NK-92 treated with Interleukin-12 subunit alpha and Interleukin-12 subunit beta, amount 100 ng/mL, for 24 hours (cell line): ENCODE data around the gene SPOCK1.

Source experiments
- DNase-seq: peaks from one replicate; lab custom pipeline; 2025; lab: John Stamatoyannopoulos, UW

Gene SPOCK1

GRCh38 chr5:137441476-137441875 lies 57.6 kb downstream of the SPOCK1 start:
- DNase-seq = no peak

GRCh38 chr5:137440795-137441194 lies 58.3 kb downstream of the SPOCK1 start:
- no peak for DNase-seq

GRCh38 chr5:137439645-137440044 lies 59.5 kb downstream of the SPOCK1 start:
- DNase-seq = no peak

- DNase-seq = no peak
Observed at GRCh38 chr5:137438932-137439331, 60.2 kb downstream of the SPOCK1 start.

DNA sequence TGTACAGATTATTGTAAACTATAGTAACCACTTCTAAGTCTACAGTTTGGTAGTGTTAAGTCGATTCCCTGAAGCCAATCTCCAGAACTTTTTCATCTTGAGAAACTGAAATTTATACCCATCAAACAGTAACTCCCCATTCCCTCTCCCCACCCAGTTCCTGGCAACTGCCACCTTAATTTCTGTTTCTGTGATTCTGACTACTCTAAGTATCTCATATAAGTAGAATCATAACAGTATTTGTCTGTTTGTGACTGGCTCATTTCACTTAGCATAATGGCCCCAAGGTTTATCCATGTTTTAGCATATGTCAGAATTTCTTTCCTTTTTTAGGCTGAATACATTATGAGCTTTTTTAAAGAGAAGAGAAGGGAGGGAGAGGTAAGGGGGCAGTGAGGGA lies 61.4 kb downstream of the SPOCK1 start:
- DNase-seq = no peak

- DNase-seq = no peak
Observed at GRCh38 chr5:137433539-137433938, 65.6 kb downstream of the SPOCK1 start.

DNA sequence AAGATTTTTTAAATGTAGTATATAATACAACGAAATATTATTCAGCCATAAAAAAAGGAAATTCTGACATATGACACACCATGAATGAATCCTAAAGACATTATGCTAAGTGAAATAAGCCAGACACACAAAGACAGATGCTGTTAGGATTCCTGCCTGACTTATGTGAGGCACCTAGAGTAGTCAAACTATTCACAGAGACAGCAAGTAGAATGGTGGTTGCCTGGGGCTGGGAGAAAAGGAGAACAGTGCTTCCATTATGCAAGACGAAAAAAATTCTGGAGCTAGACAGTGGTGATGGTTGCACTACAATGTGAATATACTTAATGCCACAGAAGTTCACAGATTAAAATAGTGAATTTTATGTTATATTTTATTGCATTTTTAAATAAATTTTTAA lies 66.8 kb downstream of the SPOCK1 start:
- DNase-seq = no peak

GRCh38 chr5:137431051-137431450 lies 68.1 kb downstream of the SPOCK1 start:
- no peak for DNase-seq

GRCh38 chr5:137415231-137415681 lies 83.9 kb downstream of the SPOCK1 start:
- DNase-seq = no peak

GRCh38 chr5:137414112-137414755 lies 84.9 kb downstream of the SPOCK1 start:
- no peak for DNase-seq

DNA sequence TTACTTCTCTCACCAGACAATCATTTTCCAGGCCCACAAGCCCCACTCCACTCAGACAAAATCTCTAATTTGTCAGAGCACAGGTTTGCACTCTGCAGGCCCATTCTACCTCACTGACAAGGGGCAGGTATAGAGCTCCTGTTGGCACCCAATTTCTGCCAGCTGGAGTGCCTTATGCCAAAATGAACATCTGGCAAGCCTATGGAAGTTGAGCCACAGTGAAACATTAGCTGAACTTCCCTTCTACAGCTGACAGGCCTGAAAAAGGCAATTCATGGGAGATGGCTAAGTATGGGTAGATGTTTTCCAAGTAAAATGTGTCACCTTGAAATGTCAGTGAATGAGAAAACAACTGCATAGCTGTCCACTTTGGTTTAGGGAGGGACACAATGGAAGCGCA lies 87.0 kb downstream of the SPOCK1 start:
- DNase-seq = no peak

DNA sequence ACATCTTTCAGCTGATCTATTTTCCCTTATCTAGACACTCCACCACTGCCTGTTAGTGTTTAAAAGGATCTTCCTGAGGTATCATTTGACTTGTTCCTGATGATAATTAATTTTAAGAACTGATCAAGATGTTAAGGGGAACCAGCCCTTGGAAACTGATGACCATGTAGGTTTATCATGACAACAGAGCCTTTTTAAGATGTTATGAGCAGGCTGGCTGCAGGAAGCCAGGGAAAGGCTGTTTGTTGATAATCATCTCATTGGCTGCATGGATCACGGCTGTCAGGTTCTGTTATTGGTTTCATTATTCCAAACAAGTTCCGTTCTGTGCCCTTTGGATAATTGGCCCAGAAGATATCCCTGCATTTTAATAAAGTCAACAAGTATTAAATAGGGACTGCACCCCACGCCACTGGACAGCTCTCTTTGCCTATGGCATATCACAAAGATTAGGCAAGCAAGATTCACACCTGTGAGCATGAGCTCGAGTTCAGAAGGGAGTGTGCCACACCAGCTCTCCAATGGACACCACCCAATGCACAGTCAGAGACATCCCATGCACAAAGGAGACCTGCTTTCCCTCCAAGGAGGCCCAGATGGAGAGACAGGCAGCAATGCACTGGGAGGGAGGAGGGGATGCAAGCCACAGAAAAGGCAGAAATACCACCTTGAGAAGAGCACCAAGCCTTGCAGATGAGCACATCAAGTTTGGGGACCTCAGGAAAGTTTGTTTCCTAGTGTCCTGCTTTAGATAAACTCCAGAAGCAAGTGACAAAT lies 88.7 kb downstream of the SPOCK1 start:
- DNase-seq = no peak

GRCh38 chr5:137409736-137410135 lies 89.4 kb downstream of the SPOCK1 start:
- DNase-seq = no peak

GRCh38 chr5:137407090-137407489 lies 92.0 kb downstream of the SPOCK1 start:
- DNase-seq = no peak

DNA sequence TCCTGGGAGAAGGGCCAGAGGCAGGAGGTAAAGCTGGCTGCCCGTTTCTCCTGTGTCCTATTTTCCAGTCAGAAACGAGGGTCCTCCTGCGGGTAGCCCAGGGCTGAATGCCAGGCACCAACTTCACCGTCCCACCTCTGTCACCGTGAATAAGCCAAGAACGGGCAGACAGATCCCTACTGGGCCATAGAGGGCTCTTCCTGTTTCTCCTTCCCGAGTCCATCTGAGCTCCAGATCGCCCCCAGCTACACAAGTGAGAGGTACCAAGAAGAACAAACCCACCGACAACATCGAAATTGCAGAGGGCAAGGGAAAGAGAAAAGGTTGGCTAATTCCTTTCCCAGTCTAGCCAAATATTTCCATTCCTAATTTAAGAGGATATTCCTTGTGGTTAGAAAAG lies 93.7 kb downstream of the SPOCK1 start:
- no peak for DNase-seq

GRCh38 chr5:137403869-137404268 lies 95.3 kb downstream of the SPOCK1 start:
- DNase-seq = no peak

DNA sequence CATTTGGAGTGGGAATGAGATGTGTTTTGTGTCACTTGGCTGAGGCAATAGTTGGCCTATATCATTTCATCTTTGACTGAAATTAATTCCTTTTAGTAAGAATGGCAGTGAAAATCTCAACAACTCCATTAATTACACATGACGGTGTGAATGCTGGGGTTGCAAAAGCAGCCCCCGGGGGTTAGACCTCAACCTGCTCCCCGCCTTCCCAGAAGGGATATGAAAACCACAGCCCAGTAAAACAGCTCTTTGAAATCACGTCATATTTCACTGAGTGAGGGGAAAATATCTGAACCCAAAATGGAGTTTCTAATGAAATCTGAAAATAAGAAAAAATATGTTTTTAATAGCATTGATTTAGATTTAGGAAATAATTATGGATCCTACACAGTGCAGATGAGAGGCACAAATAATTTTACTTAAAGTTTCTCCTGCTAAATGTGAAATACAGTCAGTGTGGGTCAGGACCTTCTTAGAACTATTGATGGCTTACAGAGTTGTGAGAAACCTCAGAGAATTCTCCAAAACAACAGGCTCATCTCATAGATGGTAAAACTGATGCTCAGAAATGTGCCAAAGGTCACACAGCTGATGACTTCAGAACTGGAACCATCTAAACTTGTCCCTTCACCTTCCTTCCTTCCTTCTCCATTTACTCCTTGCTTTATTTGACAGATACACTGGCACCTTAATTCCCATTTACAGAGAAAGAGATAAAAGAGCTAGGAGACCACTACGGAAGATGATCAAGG lies 96.5 kb downstream of the SPOCK1 start:
- peak; percentile 37 for DNase-seq

DNA sequence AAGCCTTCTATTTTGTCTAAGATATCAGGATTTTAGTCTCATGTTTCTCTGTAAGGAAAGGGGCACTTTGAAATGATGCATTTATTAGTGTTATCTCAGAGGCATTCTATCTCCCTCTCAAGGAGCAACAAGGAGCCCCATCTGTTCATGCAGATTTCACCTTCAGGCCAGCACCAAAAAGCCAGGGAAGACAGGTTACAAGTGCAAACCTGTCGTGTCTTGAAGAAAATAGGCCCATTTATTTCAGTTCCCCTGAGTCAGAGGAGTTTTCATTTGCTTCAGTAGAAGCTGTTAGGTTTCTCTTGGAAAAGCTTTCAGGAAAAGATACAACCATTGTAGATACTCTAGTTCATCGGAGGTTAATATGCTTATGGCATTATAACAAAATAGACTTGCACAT lies 97.2 kb downstream of the SPOCK1 start:
- DNase-seq = no peak

DNA sequence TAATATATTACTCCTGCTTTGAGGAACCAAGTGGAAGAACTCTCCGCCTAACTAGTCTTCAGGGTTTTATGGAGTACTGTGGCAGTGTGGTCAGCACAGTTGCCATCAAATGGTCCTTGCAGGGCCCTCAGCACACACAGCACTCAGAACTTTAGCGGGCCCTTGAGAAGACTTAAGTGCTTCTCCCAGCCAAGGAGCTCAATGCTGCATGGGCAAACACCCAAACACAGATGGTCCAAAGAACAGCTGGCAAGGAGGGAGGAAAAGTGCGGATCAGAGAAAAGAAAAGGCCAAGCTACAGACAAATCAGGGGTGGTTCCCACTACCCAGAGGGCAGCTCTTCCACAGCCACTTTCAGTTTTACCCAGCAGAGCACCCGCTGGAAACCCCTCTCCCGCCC lies 98.6 kb downstream of the SPOCK1 start:
- no peak for DNase-seq

GRCh38 chr5:137399911-137400310 lies 99.2 kb downstream of the SPOCK1 start:
- DNase-seq = no peak

GRCh38 chr5:137398751-137399150 lies 100.4 kb downstream of the SPOCK1 start:
- DNase-seq = no peak

GRCh38 chr5:137398154-137398553 lies 101.0 kb downstream of the SPOCK1 start:
- no peak for DNase-seq
